T-helper 17 cell (primary cell): ENCODE data around the gene KRTAP4-8. TPM values are rescaled to one million over a fixed set of nuclear protein-coding genes. Genes with fewer than 3 reads are reported as not detected.
"Not testable (repeated sequence)": the region's sequence is repeated elsewhere in the genome, so short reads cannot be mapped to it uniquely, and the experiment has no call there.

Source experiments
- ATAC-seq: fragments of 150-1000 bp; cut with Tn5 transposase; 2 replicates; pipeline ENCODE4 v1.10.0; 2021; ENCODE audit warnings: mild to moderate bottlenecking, moderate library complexity
- DNase-seq, 3 donors: peaks; one replicate each; pipeline versions ENCODE4 v3.0.0 to v3.0.0-alpha.2; 2020 to 2021
- H3K9me3 ChIP-seq: one replicate; pipeline ENCODE4 v1.7.0; 2013; ENCODE audit warnings: low read length, mild to moderate bottlenecking; ENCODE audit not compliant: control insufficient read depth, poor library complexity, severe bottlenecking
- H3K27ac Mint-ChIP-seq: one replicate; pipeline ENCODE4 v1.8.0; 2022; ENCODE audit warnings: mild to moderate bottlenecking, moderate library complexity, mixed read lengths
- H3K27me3 Mint-ChIP-seq: one replicate; pipeline ENCODE4 v1.8.0; 2022; ENCODE audit warnings: mixed read lengths
- H3K36me3 Mint-ChIP-seq: one replicate; pipeline ENCODE4 v1.8.0; 2022; ENCODE audit warnings: low read depth, mixed read lengths
- H3K4me1 Mint-ChIP-seq: one replicate; pipeline ENCODE4 v1.8.0; 2022; ENCODE audit warnings: mild to moderate bottlenecking, mixed read lengths
- H3K4me3 Mint-ChIP-seq: one replicate; pipeline ENCODE4 v1.8.0; 2022; ENCODE audit warnings: mild to moderate bottlenecking, moderate library complexity, mixed read lengths
- total RNA-seq, 4 donors: library from RNA in 2 of 4; stranded (reverse) in 2 of 4; gene quantifications; one replicate each; pipeline ENCODE4 v1.2.3 and lab custom pipeline; 2022 to 2026

The KRTAP4-8 gene
- total RNA-seq, 2 donors from 2014 or later = not detected

GRCh38 chr17:41069031-41069430, 28.9 kb downstream of the KRTAP4-8 start:
- no peaks in the 10 kb centered on the region for H3K9me3 ChIP-seq
- DNase-seq (no peak), ATAC-seq (no peak)
- Mint-ChIP-seq H3K27ac (no peak overlapping the region), H3K4me3 (no peak overlapping the region), H3K27me3 (peaks cover 14% of the 10 kb centered on the region), H3K4me1 (peaks cover 3% of the 10 kb centered on the region), H3K36me3 (no peaks in the 10 kb centered on the region)

GRCh38 chr17:41067281-41067680, 30.7 kb downstream of the KRTAP4-8 start:
- DNase-seq (no peak), ATAC-seq (no peak)
- peaks cover 3% of the 10 kb centered on the region for H3K4me1 Mint-ChIP-seq
- H3K27me3 Mint-ChIP-seq = peaks cover 12% of the 10 kb centered on the region
- no peaks in the 10 kb centered on the region for H3K9me3 ChIP-seq
- no peak overlapping the region for H3K27ac Mint-ChIP-seq
- no peak overlapping the region for H3K4me3 Mint-ChIP-seq
- no peaks in the 10 kb centered on the region for H3K36me3 Mint-ChIP-seq

GRCh38 chr17:41065829-41066624, 31.9 kb downstream of the KRTAP4-8 start, which contains the start of gene KRTAP2-4:
TSS of gene KRTAP2-4 (minus strand) at chr17:41065879. CDS start at chr17:41065845, 34 bp downstream.
- Mint-ChIP-seq H3K27ac (no peak within 1 kb of the TSS), H3K27me3 (peaks cover 18% of the 10 kb centered on the region), H3K4me3 (no peak within 1 kb of the TSS), H3K36me3 (no peaks in the 10 kb centered on the region), H3K4me1 (no peaks in the 10 kb centered on the region)
- ATAC-seq = no peak
- no peaks in the 10 kb centered on the region for H3K9me3 ChIP-seq
- no peak for DNase-seq

GRCh38 chr17:41065016-41065689, 32.8 kb downstream of the KRTAP4-8 start:
- not testable (repeated sequence) for H3K27ac Mint-ChIP-seq, H3K4me1 Mint-ChIP-seq, H3K36me3 Mint-ChIP-seq, H3K9me3 ChIP-seq, ATAC-seq, H3K4me3 Mint-ChIP-seq, DNase-seq
- peaks cover 27% of the 10 kb centered on the region for H3K27me3 Mint-ChIP-seq

GRCh38 chr17:41064301-41064700, 33.6 kb downstream of the KRTAP4-8 start:
- Mint-ChIP-seq H3K4me1 (peaks cover 2% of the 10 kb centered on the region), H3K27ac (no peak overlapping the region), H3K27me3 (peaks cover 34% of the 10 kb centered on the region), H3K36me3 (peaks cover 2% of the 10 kb centered on the region), H3K4me3 (no peak overlapping the region)
- DNase-seq = no peak
- no peaks in the 10 kb centered on the region for H3K9me3 ChIP-seq
- ATAC-seq = no peak

- Mint-ChIP-seq H3K27me3 (peaks cover 42% of the 10 kb centered on the region), H3K27ac (no peak overlapping the region), H3K4me1 (peaks cover 4% of the 10 kb centered on the region), H3K36me3 (peaks cover 3% of the 10 kb centered on the region), H3K4me3 (no peak overlapping the region)
- H3K9me3 ChIP-seq = no peaks in the 10 kb centered on the region
- DNase-seq (no peak), ATAC-seq (no peak)
Measured at GRCh38 chr17:41063449-41063848, 34.5 kb downstream of the KRTAP4-8 start.

- Mint-ChIP-seq H3K27me3 (peaks cover 49% of the 10 kb centered on the region), H3K4me3 (no peak overlapping the region), H3K4me1 (peaks cover 4% of the 10 kb centered on the region), H3K27ac (no peak overlapping the region), H3K36me3 (peaks cover 3% of the 10 kb centered on the region)
- DNase-seq (no peak), ATAC-seq (no peak)
- H3K9me3 ChIP-seq = no peaks in the 10 kb centered on the region
Measured at GRCh38 chr17:41061964-41062363, 36.0 kb downstream of the KRTAP4-8 start.

- no peak for DNase-seq
- ATAC-seq = no peak
- Mint-ChIP-seq H3K4me1 (peaks cover 4% of the 10 kb centered on the region), H3K27ac (no peak within 1 kb of the TSS), H3K36me3 (peaks cover 3% of the 10 kb centered on the region), H3K27me3 (peaks cover 42% of the 10 kb centered on the region), H3K4me3 (no peak within 1 kb of the TSS)
- no peaks in the 10 kb centered on the region for H3K9me3 ChIP-seq
Measured at GRCh38 chr17:41060052-41060604, 37.8 kb downstream of the KRTAP4-8 start, which contains the start of gene KRTAP2-3. TSS of gene KRTAP2-3 (minus strand) at chr17:41060114. CDS start at chr17:41060050, 64 bp downstream.

- H3K27me3 Mint-ChIP-seq = peaks cover 42% of the 10 kb centered on the region
- ATAC-seq, H3K4me1 Mint-ChIP-seq: not testable (repeated sequence)
Measured at GRCh38 chr17:41059276-41060051, 38.5 kb downstream of the KRTAP4-8 start.

GRCh38 chr17:41058741-41059140, 39.2 kb downstream of the KRTAP4-8 start:
- Mint-ChIP-seq H3K27me3 (peaks cover 42% of the 10 kb centered on the region), H3K4me3 (no peak overlapping the region), H3K27ac (no peak overlapping the region), H3K4me1 (peaks cover 4% of the 10 kb centered on the region), H3K36me3 (peaks cover 3% of the 10 kb centered on the region)
- DNase-seq = no peak
- no peaks in the 10 kb centered on the region for H3K9me3 ChIP-seq
- no peak for ATAC-seq

More at GRCh38 chr17:41059276-41060051, 38.5 kb downstream of the KRTAP4-8 start:
- not testable (repeated sequence) for DNase-seq, H3K27ac Mint-ChIP-seq, H3K9me3 ChIP-seq, H3K4me3 Mint-ChIP-seq, H3K36me3 Mint-ChIP-seq

- ATAC-seq = no peak
- Mint-ChIP-seq H3K4me1 (peaks cover 4% of the 10 kb centered on the region), H3K4me3 (no peak overlapping the region), H3K27me3 (peaks cover 42% of the 10 kb centered on the region), H3K27ac (no peak overlapping the region), H3K36me3 (peaks cover 3% of the 10 kb centered on the region)
- no peak for DNase-seq
- no peaks in the 10 kb centered on the region for H3K9me3 ChIP-seq
Measured at GRCh38 chr17:41057547-41057946, 40.4 kb downstream of the KRTAP4-8 start.

- not testable (repeated sequence) for H3K4me3 Mint-ChIP-seq, H3K27ac Mint-ChIP-seq, H3K9me3 ChIP-seq, H3K36me3 Mint-ChIP-seq, DNase-seq, H3K4me1 Mint-ChIP-seq, ATAC-seq
- H3K27me3 Mint-ChIP-seq = peaks cover 32% of the 10 kb centered on the region
Measured at GRCh38 chr17:41055130-41055529, 42.8 kb downstream of the KRTAP4-8 start, which contains the start of gene KRTAP2-2. TSS of gene KRTAP2-2 (minus strand) at chr17:41055230. CDS start at chr17:41055211, 19 bp downstream.
